ENCODE data around the gene HMGCL.

The HMGCL gene

DNA sequence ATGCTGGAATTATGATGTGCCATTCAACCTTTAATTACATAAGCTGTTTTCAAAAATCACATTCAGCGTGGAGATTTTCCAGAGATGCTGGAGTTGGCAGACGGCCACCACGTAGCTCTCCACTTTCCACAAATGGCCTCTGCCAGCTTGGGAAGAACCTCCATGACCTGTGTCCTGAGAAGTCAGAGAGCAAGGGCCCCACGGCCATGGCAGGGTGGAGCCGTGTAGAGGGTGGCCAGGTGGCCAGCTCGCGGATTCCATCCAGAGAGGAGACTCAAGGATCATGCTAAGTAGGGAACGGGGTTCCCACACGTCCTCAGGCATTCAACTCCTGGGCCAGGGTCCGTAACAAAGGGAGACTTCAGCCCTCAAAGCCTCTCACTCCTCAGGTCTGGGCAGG, 23.4 kb downstream of the HMGCL start:
- H3K4me3 ChIP-seq, result no peak overlapping the region
- TF ChIP-seq, protein P1, sequence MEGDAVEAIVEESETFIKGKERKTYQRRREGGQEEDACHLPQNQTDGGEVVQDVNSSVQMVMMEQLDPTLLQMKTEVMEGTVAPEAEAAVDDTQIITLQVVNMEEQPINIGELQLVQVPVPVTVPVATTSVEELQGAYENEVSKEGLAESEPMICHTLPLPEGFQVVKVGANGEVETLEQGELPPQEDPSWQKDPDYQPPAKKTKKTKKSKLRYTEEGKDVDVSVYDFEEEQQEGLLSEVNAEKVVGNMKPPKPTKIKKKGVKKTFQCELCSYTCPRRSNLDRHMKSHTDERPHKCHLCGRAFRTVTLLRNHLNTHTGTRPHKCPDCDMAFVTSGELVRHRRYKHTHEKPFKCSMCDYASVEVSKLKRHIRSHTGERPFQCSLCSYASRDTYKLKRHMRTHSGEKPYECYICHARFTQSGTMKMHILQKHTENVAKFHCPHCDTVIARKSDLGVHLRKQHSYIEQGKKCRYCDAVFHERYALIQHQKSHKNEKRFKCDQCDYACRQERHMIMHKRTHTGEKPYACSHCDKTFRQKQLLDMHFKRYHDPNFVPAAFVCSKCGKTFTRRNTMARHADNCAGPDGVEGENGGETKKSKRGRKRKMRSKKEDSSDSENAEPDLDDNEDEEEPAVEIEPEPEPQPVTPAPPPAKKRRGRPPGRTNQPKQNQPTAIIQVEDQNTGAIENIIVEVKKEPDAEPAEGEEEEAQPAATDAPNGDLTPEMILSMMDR (IDR thresholded peaks at IDR 0.05), result no peak
- no peak for DNase-seq (ENCODE audit: low spot score)
- H3K27ac ChIP-seq, result peak overlapping the region in 1 of 2 donors; percentile 92

DNA sequence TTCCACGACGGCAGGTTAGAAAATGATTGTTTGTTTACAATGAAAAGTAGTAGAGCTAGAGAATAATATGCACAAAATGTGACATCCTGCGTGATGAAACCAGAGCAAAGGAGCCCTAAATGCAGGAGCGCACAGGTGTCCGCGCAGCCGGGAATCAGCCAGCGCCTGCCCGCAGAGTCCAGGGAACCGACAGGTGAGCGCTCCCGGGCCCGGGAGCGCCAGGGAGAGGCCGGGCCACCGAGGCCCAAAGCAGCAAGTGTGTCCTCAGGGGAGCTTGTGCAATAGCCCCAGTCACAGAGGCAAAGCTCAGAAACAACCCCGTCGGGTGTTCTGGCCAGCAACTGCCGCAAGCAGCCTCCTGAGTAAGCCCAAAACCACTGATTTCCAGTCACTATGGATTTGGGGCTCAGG, 23.9 kb downstream of the HMGCL start:
- H3K27ac ChIP-seq, result peak overlapping the region; percentile 83 to 92
- no peak for DNase-seq (ENCODE audit: low spot score)
- H3K4me3 ChIP-seq, result peak overlapping the region; percentile 79
- TF ChIP-seq, protein P1 (IDR thresholded peaks at IDR 0.05), result no peak

DNA sequence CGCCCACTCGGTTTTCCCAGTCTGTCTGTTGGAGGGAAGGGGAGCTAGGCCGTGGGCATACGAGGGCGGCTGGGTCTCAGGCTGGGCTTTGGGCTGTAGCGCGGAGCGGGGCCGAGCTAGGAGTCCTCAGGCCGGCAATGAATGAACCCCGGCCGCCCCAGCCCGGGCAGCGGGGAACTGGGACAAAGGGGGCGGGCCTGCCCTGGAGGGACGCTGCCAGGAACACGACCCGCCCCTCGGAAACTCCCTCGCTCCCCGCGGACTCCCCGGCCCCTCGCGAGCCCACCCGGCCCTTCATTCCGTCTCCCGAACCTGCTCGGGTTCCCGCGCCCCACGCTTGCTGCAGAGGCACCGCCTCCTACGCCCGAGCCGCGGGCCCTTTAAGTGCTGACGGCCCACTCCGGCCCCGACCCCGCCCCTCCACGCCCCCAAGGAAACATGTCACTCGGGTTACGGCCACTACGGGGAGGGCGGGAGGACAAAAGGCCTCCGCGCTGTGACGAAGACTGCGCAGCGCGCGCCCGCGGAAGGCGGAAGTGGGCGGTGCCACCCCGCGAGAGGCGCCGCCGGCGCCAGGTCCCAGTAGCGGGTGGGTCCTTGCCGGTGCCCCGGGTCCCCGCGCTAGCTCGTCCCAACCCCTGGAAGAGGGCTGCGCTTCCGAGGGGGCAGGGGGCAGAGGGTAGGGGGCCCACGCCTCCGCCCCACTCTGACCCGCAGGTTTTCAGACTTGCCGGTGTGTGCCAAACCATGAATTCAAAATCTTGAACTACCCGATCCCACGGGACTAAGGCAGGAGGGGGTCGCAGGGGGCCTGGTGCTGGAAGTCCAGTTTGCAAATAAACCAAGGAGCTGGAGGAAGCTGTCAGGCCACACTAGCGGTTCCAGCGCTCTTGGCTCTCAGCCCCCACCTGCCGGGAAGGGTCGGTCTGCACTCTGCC, 24.6 kb downstream of the HMGCL start, which contains the start of gene GALE:
Gene GALE (minus strand): TSS at position 355 of the 938 bp plus-strand sequence. CDS start 1,747 bp downstream, outside the sequence.
- Histone ChIP-seq H3K4me3 (peak within 1 kb of the TSS; percentile 79), H3K27ac (peak within 1 kb of the TSS; percentile 83 to 92)
- TF ChIP-seq, protein P1 (IDR thresholded peaks at IDR 0.05), result no peak
- peak; percentile 97 for DNase-seq (ENCODE audit: low spot score)

DNA sequence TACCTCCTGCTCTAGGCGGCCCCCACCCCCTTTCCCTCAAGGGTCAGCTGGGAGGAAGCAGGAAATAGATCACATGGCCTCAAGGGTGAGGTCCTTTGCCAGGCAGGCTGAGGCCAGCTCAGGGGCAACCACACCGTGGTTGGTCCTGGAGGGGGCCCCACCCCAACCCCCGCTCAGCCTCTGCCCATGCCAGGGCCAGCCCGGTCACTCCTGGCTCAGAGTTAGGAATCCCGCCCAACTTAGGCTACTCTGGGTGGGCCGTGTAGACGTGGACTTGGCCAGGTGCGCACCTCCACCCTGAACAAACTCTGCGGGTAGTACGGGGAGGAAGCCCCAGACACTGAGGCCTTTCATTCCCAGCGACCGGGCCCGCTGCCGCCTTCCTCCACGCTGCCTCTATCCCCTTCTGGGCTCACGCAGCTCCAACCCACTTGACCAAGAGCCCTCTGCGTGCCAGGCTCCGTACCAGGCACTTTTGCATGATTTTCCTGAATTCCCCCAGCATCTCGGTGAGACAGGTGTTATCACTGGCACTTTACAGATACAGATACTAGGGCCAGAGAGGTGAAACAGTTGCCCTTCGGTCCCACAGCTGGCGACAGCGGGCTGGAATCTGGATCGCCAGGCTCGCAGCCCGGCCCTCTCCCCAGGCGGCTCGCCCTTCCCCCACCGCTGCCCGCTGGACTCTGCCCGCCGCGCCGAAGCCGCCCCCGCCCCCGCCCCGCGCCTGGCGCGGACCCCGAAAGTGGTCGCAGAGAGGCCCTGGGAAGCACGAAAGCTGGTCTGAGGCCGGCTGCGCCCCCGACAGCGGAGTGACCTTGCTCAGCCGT, 25.4 kb downstream of the HMGCL start:
- TF ChIP-seq, protein P1 (IDR thresholded peaks at IDR 0.05), result no peak
- no peak for DNase-seq (ENCODE audit: low spot score)
- Histone ChIP-seq H3K4me3 (peak overlapping the region; percentile 79), H3K27ac (peak overlapping the region; percentile 83 to 92)

DNA sequence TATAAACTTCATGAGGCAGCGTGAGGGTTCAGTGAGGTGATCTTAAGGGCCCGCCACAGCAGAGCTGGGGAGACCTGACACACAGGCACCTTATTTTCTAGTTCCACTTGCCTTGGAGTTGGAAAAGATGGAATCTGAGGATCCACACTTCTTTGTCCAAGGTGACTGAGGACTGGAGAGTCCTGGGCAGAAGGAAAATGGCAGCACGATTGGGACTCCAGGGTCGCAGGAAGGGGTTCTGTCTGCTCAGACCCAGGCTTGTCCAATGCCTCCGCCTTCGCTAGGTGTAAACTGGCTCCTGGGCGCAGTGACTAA, 26.0 kb downstream of the HMGCL start:
- TF ChIP-seq, protein P1 (IDR thresholded peaks at IDR 0.05), result no peak
- peak overlapping the region; percentile 83 to 92 for H3K27ac ChIP-seq
- H3K4me3 ChIP-seq, result peak overlapping the region; percentile 79

DNA sequence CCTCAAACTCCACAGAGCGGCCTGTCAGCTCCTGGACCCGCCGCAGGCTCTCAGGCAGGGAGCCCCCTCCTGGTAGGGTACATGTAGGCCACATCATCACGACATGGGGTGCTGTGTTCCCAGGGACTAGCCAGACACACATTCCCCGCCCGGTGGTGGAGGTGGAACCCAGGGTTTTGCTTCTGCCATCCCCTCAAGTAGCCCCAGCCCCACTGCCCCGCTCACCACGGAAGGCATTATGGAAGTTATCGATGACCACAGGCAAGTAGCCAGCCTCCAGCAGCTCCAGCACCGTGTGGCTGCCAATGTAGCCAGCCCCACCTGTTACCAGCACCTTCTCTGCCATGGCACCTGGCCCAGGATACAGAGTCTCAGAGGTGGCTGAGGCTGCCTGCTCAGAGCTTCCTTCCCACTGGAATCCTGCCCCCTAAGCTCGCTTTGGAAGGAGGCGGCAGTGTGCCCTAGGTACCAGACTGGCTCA, 26.5 kb downstream of the HMGCL start:
- Histone ChIP-seq H3K4me3 (no peak overlapping the region), H3K27ac (peak overlapping the region in 1 of 2 donors; percentile 92)
- no peak for DNase-seq (ENCODE audit: low spot score)
- TF ChIP-seq, protein P1 (IDR thresholded peaks at IDR 0.05), result no peak

More for the DNA sequence above, 26.0 kb downstream of the HMGCL start:
- DNase-seq (ENCODE audit: low spot score), result no peak
